Left renal cortex interstitium (tissue), 4 donors: ENCODE data around the gene ULK1. TPM values are rescaled to one million over a fixed set of nuclear protein-coding genes. Genes with fewer than 3 reads are reported as not detected.
"Not testable (repeated sequence)": the region's sequence is repeated elsewhere in the genome, so short reads cannot be mapped to it uniquely, and the experiment has no call there.

ENCODE experiments used
- DNase-seq, 4 donors: peaks; one replicate each; pipeline ENCODE4 v3.0.0-alpha.2; 2013; ENCODE audit warnings: low read depth in 4 of 4, low spot score in 2 of 4, missing footprints in 1 of 4
- polyA plus RNA-seq, 4 donors: library from polyadenylated mRNA; unstranded; fragments of 120-200 nt; gene quantifications; one replicate each; pipeline ENCODE4 v1.2.1, GENCODE V29; 2013; ENCODE audit not compliant: insufficient read length in 4 of 4

Gene ULK1
- polyA plus RNA-seq, 4 donors = 18.8 to 47.9 (median 34.7) TPM

GRCh38 chr12:131960590-131961325, 66.3 kb downstream of the ULK1 start:
- DNase-seq = not testable (repeated sequence)

GRCh38 chr12:131961328-131961727, 66.9 kb downstream of the ULK1 start:
- not testable (repeated sequence) for DNase-seq

- no peak for DNase-seq
These were observed 67.6 kb downstream of the ULK1 start for GRCh38 chr12:131962069-131962468.

GRCh38 chr12:131963381-131963780, 69.0 kb downstream of the ULK1 start:
- DNase-seq = no peak

- DNase-seq = no peak
These were observed 70.7 kb downstream of the ULK1 start for GRCh38 chr12:131965073-131965472.

GRCh38 chr12:131971226-131971625, 76.8 kb downstream of the ULK1 start:
- DNase-seq = no peak

Other genes starting within 250 kb of the ULK1 start
- gene SFSWAP, start 183.5 kb upstream of the ULK1 start, polyA plus RNA-seq = 10 to 100 TPM; 38.6 to 67.9 (median 47.9) TPM
- 1 to 10 TPM; 1.1 to 1.8 (median 1.3) TPM for gene MMP17, start 66.2 kb upstream of the ULK1 start, polyA plus RNA-seq
- gene PUS1, start 34.7 kb downstream of the ULK1 start, polyA plus RNA-seq = 10 to 100 TPM; 11.4 to 22.4 (median 19.9) TPM
- gene EP400, start 55.3 kb downstream of the ULK1 start, polyA plus RNA-seq = 10 to 100 TPM; 26.9 to 48.3 (median 37.4) TPM
- 10 to 100 TPM; 12.9 to 24.7 (median 21.6) TPM for gene DDX51, start 249.7 kb downstream of the ULK1 start, polyA plus RNA-seq
- 10 to 100 TPM; 11.7 to 21.2 (median 16.4) TPM for gene NOC4L, start 249.8 kb downstream of the ULK1 start, polyA plus RNA-seq